Immature natural killer cell (primary cell): ENCODE data around the gene GSX2. TPM values are rescaled to one million over a fixed set of nuclear protein-coding genes. Genes with fewer than 3 reads are reported as not detected.

Source experiments
- DNase-seq, 3 donors: peaks; one replicate each; pipeline ENCODE4 v3.0.0; 2022; ENCODE audit warnings: mixed read lengths in 1 of 3
- H3K27ac Mint-ChIP-seq, 6 donors: one replicate each; pipeline ENCODE4 v1.8.0; 2020; ENCODE audit warnings: mixed read lengths in 6 of 6, mild to moderate bottlenecking in 5 of 6, inconsistent platforms in 4 of 6, moderate library complexity in 3 of 6
- H3K27me3 Mint-ChIP-seq, 3 donors: one replicate each; pipeline ENCODE4 v1.8.0; 2020 to 2021; ENCODE audit warnings: low read depth in 3 of 3, mild to moderate bottlenecking in 3 of 3, mixed read lengths in 3 of 3, moderate library complexity in 3 of 3, inconsistent platforms in 1 of 3
- H3K36me3 Mint-ChIP-seq, 3 donors: one replicate each; pipeline ENCODE4 v1.8.0; 2020; ENCODE audit warnings: mixed read lengths in 3 of 3, inconsistent platforms in 2 of 3, mild to moderate bottlenecking in 2 of 3
- H3K4me1 Mint-ChIP-seq, 2 donors: one replicate each; pipeline ENCODE4 v1.8.0; 2020; ENCODE audit warnings: inconsistent platforms in 2 of 2, mild to moderate bottlenecking in 2 of 2, mixed read lengths in 2 of 2, moderate library complexity in 1 of 2
- H3K4me3 Mint-ChIP-seq, 5 donors: one replicate each; pipeline ENCODE4 v1.8.0; 2020; ENCODE audit warnings: mild to moderate bottlenecking in 5 of 5, mixed read lengths in 5 of 5, inconsistent platforms in 3 of 5, moderate library complexity in 3 of 5
- H3K9me3 Mint-ChIP-seq, 6 donors: one replicate each; pipeline ENCODE4 v1.8.0; 2020; ENCODE audit warnings: mild to moderate bottlenecking in 6 of 6, mixed read lengths in 6 of 6, inconsistent platforms in 4 of 6, moderate library complexity in 3 of 6
- polyA plus RNA-seq, 3 donors: library from polyadenylated mRNA; unstranded; fragments of 300-500 nt; fragmentation: Illumina TruSeq; gene quantifications; one replicate each; pipeline ENCODE4 v1.2.3, GENCODE V29; 2021

The GSX2 gene
- polyA plus RNA-seq, 3 donors from 2014 or later: not detected

- Mint-ChIP-seq H3K27ac (peak within 1 kb of the TSS; percentile 97 to 100 (median 100)), H3K27me3 (peaks cover 18 to 23% (median 20%) of the 10 kb centered on the region in 3 donors), H3K9me3 (no peaks in the 10 kb centered on the region), H3K4me1 (peaks cover 46 to 58% of the 10 kb centered on the region in 2 donors), H3K4me3 (peak within 1 kb of the TSS; percentile 96 to 99 (median 98)), H3K36me3 (no peaks in the 10 kb centered on the region)
- peak; percentile 99 for DNase-seq
These were observed 35.4 kb upstream of the GSX2 start, which contains the start of gene CHIC2 for GRCh38 chr4:54064317-54065111. Gene CHIC2, minus strand, starts transcription at chr4:54064605. Its CDS starts 305 bp downstream, at chr4:54064300.

DNA sequence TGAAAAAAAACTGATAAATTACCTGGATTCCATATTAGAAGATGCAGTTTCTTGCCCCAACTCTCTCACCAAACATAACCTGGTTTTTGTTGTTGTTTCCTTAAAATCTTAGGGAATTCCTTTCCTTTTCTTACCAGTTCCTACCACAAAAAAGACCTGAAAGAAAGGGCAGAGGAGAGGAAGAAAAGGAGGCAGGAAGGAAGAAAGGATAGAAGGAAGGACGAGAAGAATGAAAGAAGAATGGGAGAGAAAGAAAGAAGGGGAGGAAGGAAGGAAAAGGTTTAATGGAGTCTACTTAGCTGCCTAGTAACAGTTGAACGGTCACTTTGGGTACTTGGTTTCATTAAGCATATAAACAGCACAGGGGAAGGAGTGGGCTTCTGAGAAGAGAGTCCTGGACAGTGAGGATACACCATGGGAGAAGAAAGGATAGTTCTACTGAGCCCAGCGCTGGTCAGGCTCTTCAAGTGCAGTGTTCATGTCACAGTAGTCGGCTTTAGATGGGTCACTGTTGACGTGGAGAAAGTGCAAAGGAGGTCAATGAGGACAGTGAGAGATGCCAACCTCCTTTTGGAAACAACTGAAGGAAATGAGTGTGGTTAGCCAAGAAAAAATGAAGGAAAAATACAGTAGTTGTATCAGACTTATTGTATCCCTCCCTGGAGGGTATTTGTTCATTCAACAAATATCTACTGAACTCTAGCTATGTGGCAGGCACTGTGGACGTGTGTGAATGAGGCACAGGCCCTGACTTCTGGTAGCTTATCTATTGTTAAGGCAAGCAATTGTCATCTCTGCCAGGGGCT is 34.5 kb upstream of the GSX2 start:
- no peaks in the 10 kb centered on the region for H3K9me3 Mint-ChIP-seq
- peak overlapping the region; percentile 72 to 90 (median 83) for H3K4me3 Mint-ChIP-seq

DNA sequence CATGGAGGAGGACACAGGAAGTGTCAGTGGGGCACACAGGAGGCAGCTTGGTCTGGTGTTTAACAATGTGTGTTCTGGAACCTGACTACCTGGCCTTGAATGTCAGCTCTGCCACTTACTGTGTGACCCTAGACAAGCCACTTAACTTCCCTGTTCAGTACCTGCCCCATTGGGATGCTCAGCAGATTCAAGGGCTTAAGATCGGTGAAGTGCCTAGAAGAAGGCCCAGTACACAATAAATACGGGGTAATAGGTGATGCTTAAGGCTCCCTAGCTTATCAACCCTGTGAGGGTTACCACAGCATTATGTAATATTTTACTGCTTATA is 33.9 kb upstream of the GSX2 start:
- Mint-ChIP-seq H3K27me3 (peaks cover 20 to 23% (median 20%) of the 10 kb centered on the region in 3 donors), H3K27ac (peak overlapping the region; percentile 87 to 97 (median 91)), H3K36me3 (no peaks in the 10 kb centered on the region), H3K9me3 (no peaks in the 10 kb centered on the region), H3K4me3 (peak overlapping the region in 4 of 5 donors; percentile 72 to 90 (median 80)), H3K4me1 (peaks cover 33 to 42% of the 10 kb centered on the region in 2 donors)
- DNase-seq: no peak

More for the DNA sequence above, 34.5 kb upstream of the GSX2 start:
- Mint-ChIP-seq H3K36me3 (no peaks in the 10 kb centered on the region), H3K27me3 (peaks cover 20 to 23% (median 20%) of the 10 kb centered on the region in 3 donors), H3K27ac (peak overlapping the region; percentile 87 to 97 (median 91)), H3K4me1 (peaks cover 38 to 48% of the 10 kb centered on the region in 2 donors)
- no peak for DNase-seq

DNA sequence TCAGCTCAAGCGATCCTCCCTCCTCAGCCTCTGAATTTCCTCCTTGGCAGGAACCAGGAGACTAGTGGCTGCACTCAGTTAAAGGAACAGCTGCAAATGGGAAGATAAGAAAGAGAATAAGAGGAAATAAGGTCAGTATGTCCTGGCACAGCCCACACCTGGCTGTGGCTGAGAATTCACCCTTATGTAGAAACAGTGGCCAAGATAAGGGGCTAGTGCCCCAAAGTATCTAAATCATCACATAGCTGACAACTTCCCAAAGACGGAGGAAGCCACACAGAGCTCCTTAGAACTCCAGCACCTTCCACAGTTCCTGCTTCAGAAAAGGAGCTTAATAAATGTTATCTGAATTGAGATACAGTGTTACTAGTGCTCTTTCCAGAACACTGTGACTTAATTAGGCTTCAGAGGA is 33.2 kb upstream of the GSX2 start:
- Mint-ChIP-seq H3K4me3 (peak overlapping the region in 1 of 5 donors; percentile 21), H3K27me3 (peaks cover 20 to 23% (median 20%) of the 10 kb centered on the region in 3 donors), H3K4me1 (peaks cover 26 to 35% of the 10 kb centered on the region in 2 donors), H3K36me3 (no peaks in the 10 kb centered on the region), H3K27ac (peak overlapping the region in 2 of 6 donors; percentile 52 to 66), H3K9me3 (no peaks in the 10 kb centered on the region)
- DNase-seq: no peak

DNA sequence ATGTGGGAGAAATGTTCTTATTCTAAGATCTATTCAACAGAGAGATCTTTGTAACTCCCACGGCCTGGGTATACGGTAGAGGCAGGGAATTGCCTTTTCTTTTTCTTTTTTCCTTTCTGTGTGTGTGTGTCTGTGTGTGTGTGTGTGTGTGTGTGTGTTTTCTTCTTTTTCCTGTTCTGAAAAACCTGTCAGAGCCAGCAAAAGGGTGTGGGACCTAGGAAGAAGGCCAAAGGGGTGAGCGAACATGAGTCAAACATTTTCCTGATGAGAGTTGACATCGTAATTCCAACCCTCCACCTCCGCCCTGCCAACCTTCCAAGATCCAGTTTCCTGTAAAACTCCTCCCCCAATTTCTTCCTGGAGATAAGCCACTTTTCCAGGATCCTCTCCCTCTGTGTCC is 32.8 kb upstream of the GSX2 start:
- H3K36me3 Mint-ChIP-seq: no peaks in the 10 kb centered on the region
- peaks cover 20 to 23% (median 20%) of the 10 kb centered on the region in 3 donors for H3K27me3 Mint-ChIP-seq
- H3K4me3 Mint-ChIP-seq: no peak overlapping the region
- H3K4me1 Mint-ChIP-seq: peaks cover 22 to 31% of the 10 kb centered on the region in 2 donors
- H3K27ac Mint-ChIP-seq: peak overlapping the region in 2 of 6 donors; percentile 17 to 27
- H3K9me3 Mint-ChIP-seq: no peaks in the 10 kb centered on the region
- DNase-seq: no peak

GRCh38 chr4:54073271-54073880 is 26.6 kb upstream of the GSX2 start:
- Mint-ChIP-seq H3K27ac (no peak overlapping the region), H3K4me3 (no peak overlapping the region), H3K9me3 (peaks cover 0 to 1% (median 0%) of the 10 kb centered on the region in 6 donors), H3K36me3 (no peaks in the 10 kb centered on the region), H3K4me1 (no peaks in the 10 kb centered on the region), H3K27me3 (peaks cover 3 to 14% (median 4%) of the 10 kb centered on the region in 3 donors)
- no peak for DNase-seq

DNA sequence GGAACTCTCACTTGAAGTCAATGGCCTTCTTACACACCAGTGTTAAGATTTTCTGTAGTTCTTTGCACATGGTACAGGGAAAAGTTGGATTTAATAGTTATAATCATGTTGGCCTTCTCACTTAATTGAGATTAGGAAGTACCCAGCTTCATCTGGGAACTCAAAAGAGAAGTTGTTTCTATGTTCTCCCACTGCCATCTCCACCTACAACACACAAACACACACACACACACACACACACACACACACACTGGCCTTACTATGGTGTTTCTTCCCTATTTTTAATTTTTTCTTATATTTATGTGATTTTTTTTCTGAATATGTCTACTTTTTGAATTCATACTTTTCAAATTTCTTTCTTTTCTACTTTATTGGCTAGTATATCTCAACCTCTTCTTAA is 25.6 kb upstream of the GSX2 start:
- no peak overlapping the region for H3K27ac Mint-ChIP-seq
- no peaks in the 10 kb centered on the region for H3K36me3 Mint-ChIP-seq
- peaks cover 0 to 1% (median 0%) of the 10 kb centered on the region in 6 donors for H3K9me3 Mint-ChIP-seq
- peaks cover 3 to 17% (median 5%) of the 10 kb centered on the region in 3 donors for H3K27me3 Mint-ChIP-seq
- H3K4me1 Mint-ChIP-seq: no peaks in the 10 kb centered on the region
- H3K4me3 Mint-ChIP-seq: no peak overlapping the region
- DNase-seq: no peak

- peaks cover 3 to 15% (median 5%) of the 10 kb centered on the region in 3 donors for H3K27me3 Mint-ChIP-seq
- no peak overlapping the region for H3K27ac Mint-ChIP-seq
- no peaks in the 10 kb centered on the region for H3K36me3 Mint-ChIP-seq
- H3K9me3 Mint-ChIP-seq: peaks cover 0 to 1% (median 0%) of the 10 kb centered on the region in 6 donors
- no peaks in the 10 kb centered on the region for H3K4me1 Mint-ChIP-seq
- H3K4me3 Mint-ChIP-seq: no peak overlapping the region
- DNase-seq: no peak
These were observed 23.3 kb upstream of the GSX2 start for GRCh38 chr4:54076673-54077072.

DNA sequence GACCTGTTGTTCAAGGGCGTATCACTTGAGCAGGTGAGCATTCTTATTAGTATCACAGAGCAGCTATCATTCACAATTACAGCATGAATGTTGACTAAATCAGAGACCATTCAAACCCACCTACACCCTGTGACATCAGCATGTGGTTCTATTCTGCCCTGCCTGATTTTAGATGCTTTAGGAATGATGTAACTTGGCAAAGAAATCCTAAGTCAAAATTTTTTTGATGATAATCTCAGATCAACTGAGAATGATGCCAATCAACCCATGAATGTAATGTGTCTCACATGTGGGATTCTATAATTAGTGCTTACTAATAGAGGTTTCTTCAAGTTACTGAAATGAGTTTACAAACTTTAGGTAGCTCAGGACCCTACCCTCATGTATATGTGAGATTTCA is 22.2 kb upstream of the GSX2 start:
- H3K27ac Mint-ChIP-seq: no peak overlapping the region
- H3K36me3 Mint-ChIP-seq: no peaks in the 10 kb centered on the region
- H3K27me3 Mint-ChIP-seq: peaks cover 3 to 12% (median 5%) of the 10 kb centered on the region in 3 donors
- H3K4me1 Mint-ChIP-seq: no peaks in the 10 kb centered on the region
- no peak for DNase-seq
- H3K4me3 Mint-ChIP-seq: no peak overlapping the region
- H3K9me3 Mint-ChIP-seq: peaks cover 0 to 1% (median 0%) of the 10 kb centered on the region in 6 donors

GRCh38 chr4:54082168-54082567 is 17.8 kb upstream of the GSX2 start:
- no peaks in the 10 kb centered on the region for H3K9me3 Mint-ChIP-seq
- no peaks in the 10 kb centered on the region for H3K36me3 Mint-ChIP-seq
- H3K27ac Mint-ChIP-seq: no peak overlapping the region
- no peaks in the 10 kb centered on the region for H3K4me1 Mint-ChIP-seq
- H3K27me3 Mint-ChIP-seq: peaks cover 3 to 7% (median 6%) of the 10 kb centered on the region in 3 donors
- H3K4me3 Mint-ChIP-seq: no peak overlapping the region
- DNase-seq: no peak

DNA sequence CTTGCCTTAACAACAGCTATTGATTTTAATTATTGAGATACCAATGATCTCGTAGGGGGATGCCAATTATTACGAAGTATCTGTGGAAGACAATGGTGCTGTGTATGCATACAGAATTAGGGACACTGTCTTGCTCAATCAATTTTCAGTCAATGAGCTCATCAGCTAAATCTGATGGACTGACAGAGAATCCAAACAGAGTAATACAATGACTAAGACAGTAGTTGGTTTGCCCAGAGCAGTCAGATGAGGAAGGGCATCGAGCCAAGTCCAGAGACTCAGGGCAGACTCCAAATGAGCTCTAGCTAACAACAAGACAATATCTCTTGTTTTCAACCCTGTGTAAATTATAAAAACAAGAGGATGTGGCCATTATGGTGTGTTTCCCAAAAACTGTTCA is 14.7 kb upstream of the GSX2 start:
- no peak for DNase-seq
- H3K4me3 Mint-ChIP-seq: no peak overlapping the region
- no peak overlapping the region for H3K27ac Mint-ChIP-seq
- peaks cover 0 to 5% (median 3%) of the 10 kb centered on the region in 3 donors for H3K27me3 Mint-ChIP-seq
- no peaks in the 10 kb centered on the region for H3K9me3 Mint-ChIP-seq
- H3K36me3 Mint-ChIP-seq: no peaks in the 10 kb centered on the region
- no peaks in the 10 kb centered on the region for H3K4me1 Mint-ChIP-seq

GRCh38 chr4:54089875-54090274 is 10.1 kb upstream of the GSX2 start:
- Mint-ChIP-seq H3K4me3 (no peak overlapping the region), H3K36me3 (no peaks in the 10 kb centered on the region), H3K4me1 (peaks cover 16 to 35% of the 10 kb centered on the region in 2 donors), H3K27ac (no peak overlapping the region), H3K9me3 (peaks cover 0 to 2% (median 0%) of the 10 kb centered on the region in 6 donors), H3K27me3 (peaks cover 17 to 30% (median 22%) of the 10 kb centered on the region in 3 donors)
- no peak for DNase-seq

GRCh38 chr4:54090404-54090803 is 9.6 kb upstream of the GSX2 start:
- H3K27ac Mint-ChIP-seq: no peak overlapping the region
- H3K27me3 Mint-ChIP-seq: peaks cover 20 to 33% (median 27%) of the 10 kb centered on the region in 3 donors
- H3K4me3 Mint-ChIP-seq: peak overlapping the region in 3 of 5 donors; percentile 15 to 29 (median 28)

More at GRCh38 chr4:54090404-54090803, 9.6 kb upstream of the GSX2 start:
- Mint-ChIP-seq H3K36me3 (no peaks in the 10 kb centered on the region), H3K4me1 (peaks cover 16 to 35% of the 10 kb centered on the region in 2 donors), H3K9me3 (peaks cover 0 to 4% (median 0%) of the 10 kb centered on the region in 6 donors)
- no peak for DNase-seq
